Mammary epithelial cell (primary cell): Measurements from ENCODE around the gene HLCS.

Source experiments
- EZH2 ChIP-seq: IDR thresholded peaks from 2 replicates; pipeline ENCODE4 v1.6.1; 2012; ENCODE audit warnings: low read length, inconsistent platforms, borderline replicate concordance
- TF ChIP-seq, protein P1 (sequence below), 2 donors: IDR thresholded peaks in 1 of 2; conservative IDR thresholded peaks in 1 of 2; 2 replicates each; pipeline ENCODE4 v1.5.1; 2011 to 2012; ENCODE audit warnings: inconsistent platforms in 2 of 2, low read length in 2 of 2, mild to moderate bottlenecking in 2 of 2, control low read depth in 1 of 2, low read depth in 1 of 2; ENCODE audit not compliant: insufficient read depth in 1 of 2; ENCODE audit errors: extremely low read depth in 1 of 2

- TF ChIP-seq, protein P1, sequence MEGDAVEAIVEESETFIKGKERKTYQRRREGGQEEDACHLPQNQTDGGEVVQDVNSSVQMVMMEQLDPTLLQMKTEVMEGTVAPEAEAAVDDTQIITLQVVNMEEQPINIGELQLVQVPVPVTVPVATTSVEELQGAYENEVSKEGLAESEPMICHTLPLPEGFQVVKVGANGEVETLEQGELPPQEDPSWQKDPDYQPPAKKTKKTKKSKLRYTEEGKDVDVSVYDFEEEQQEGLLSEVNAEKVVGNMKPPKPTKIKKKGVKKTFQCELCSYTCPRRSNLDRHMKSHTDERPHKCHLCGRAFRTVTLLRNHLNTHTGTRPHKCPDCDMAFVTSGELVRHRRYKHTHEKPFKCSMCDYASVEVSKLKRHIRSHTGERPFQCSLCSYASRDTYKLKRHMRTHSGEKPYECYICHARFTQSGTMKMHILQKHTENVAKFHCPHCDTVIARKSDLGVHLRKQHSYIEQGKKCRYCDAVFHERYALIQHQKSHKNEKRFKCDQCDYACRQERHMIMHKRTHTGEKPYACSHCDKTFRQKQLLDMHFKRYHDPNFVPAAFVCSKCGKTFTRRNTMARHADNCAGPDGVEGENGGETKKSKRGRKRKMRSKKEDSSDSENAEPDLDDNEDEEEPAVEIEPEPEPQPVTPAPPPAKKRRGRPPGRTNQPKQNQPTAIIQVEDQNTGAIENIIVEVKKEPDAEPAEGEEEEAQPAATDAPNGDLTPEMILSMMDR (conservative IDR thresholded peaks at IDR 0.05 in 1 of 2, IDR thresholded peaks at IDR 0.05 in 1 of 2; ENCODE audit: extremely low read depth in 1 of 2, insufficient read depth in 1 of 2, low read depth in 1 of 2, low read length in 2 of 2): no peak
- TF ChIP-seq EZH2: no peak
These were observed 175.3 kb downstream of the HLCS start for GRCh38 chr21:36791180-36791579.
